Astrocyte of the cerebellum (primary cell): ENCODE results near the gene C10orf105.

Experiments used
- DNase-seq: peaks from one replicate; pipeline ENCODE4 v3.0.0-alpha.2; 2011; ENCODE audit warnings: low read depth
- H3K4me3 ChIP-seq: 2 replicates; pipeline ENCODE4 v1.5.1; 2011; ENCODE audit warnings: mild to moderate bottlenecking, low read depth, low read length, moderate library complexity
- CTCF ChIP-seq: IDR thresholded peaks from 2 replicates; pipeline ENCODE4 v1.5.1; 2012; ENCODE audit warnings: low read length, low read depth, moderate library complexity, mild to moderate bottlenecking; ENCODE audit errors: missing control alignments
- in situ Hi-C: cut with HindIII; loops from 2 replicates; pipeline ENCODE4 v1.10.0; 2017; ENCODE audit warnings: low sequenced_read_pairs

Gene C10orf105

DNA sequence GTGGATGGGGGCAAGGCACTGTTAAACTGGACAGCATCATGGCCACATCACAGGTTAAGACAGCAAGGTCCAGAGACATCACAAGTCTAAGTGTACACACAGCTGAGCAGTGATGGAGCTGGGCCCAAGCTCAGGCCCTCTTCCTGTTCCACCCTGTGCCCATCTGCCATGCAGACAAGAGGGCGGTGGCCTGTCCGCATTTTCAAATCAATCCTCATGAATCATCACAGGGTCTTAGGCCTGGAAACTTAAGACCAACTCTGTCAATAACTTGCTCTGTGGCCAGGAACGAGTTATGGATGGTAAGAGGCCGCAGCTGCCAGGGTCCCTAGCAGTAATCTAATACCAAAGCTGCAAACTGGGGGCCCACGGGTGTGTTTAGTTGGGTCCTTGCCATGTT is 3.2 kb downstream of the C10orf105 start:
- no peak for TF ChIP-seq CTCF
- no peak overlapping the region for H3K4me3 ChIP-seq
- in situ Hi-C loops: no loop called here
- no peak for DNase-seq

GRCh38 chr10:71715860-71716259 is 3.7 kb downstream of the C10orf105 start:
- in situ Hi-C loops: no loop called here
- TF ChIP-seq CTCF: no peak
- H3K4me3 ChIP-seq: no peak overlapping the region
- no peak for DNase-seq

GRCh38 chr10:71715026-71715425 is 4.6 kb downstream of the C10orf105 start:
- DNase-seq: no peak
- in situ Hi-C loops: no loop called here
- TF ChIP-seq CTCF: no peak
- no peak overlapping the region for H3K4me3 ChIP-seq

DNA sequence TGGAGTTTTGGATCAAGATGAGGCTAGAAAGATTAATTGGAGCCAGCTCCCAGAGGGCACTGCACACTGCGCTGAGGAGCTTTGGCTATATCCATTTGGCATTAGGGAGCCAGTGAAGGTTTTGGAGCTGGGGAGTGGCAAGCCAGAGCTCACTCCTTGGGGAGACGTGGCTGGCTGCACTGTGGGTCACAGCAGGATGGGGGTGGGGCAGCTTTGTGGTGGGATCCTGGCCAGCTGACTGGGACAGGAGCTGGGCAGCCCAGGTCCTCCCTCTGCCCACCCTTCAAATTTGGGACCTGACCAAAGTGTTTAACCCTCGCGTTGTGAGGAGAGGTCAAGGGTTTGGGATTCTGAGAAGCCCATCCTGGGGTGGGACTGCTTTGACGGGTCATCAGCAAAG is 5.0 kb downstream of the C10orf105 start:
- TF ChIP-seq CTCF: no peak
- DNase-seq: no peak
- H3K4me3 ChIP-seq: no peak overlapping the region
- in situ Hi-C loops: no loop called here

DNA sequence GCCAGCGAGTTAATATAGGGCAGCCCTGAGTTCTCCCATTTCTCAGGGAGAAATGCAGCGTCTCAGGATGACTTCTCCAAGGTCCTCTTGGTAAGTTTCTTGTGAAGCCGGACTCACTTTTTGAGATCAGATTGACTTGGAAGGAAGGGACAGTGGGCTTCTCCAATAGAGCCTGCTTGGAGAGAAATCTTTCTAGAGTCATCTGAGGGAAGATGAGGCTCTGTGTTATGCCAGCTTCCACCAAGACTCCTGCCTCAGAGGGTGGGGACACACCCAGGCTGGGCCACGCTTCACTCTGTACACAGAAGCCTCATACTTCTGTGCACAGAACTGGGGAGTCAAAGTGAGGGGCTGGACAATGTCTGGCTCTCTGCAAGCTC is 5.6 kb downstream of the C10orf105 start:
- TF ChIP-seq CTCF: no peak
- in situ Hi-C loops: no loop called here
- DNase-seq: no peak
- H3K4me3 ChIP-seq: no peak overlapping the region

DNA sequence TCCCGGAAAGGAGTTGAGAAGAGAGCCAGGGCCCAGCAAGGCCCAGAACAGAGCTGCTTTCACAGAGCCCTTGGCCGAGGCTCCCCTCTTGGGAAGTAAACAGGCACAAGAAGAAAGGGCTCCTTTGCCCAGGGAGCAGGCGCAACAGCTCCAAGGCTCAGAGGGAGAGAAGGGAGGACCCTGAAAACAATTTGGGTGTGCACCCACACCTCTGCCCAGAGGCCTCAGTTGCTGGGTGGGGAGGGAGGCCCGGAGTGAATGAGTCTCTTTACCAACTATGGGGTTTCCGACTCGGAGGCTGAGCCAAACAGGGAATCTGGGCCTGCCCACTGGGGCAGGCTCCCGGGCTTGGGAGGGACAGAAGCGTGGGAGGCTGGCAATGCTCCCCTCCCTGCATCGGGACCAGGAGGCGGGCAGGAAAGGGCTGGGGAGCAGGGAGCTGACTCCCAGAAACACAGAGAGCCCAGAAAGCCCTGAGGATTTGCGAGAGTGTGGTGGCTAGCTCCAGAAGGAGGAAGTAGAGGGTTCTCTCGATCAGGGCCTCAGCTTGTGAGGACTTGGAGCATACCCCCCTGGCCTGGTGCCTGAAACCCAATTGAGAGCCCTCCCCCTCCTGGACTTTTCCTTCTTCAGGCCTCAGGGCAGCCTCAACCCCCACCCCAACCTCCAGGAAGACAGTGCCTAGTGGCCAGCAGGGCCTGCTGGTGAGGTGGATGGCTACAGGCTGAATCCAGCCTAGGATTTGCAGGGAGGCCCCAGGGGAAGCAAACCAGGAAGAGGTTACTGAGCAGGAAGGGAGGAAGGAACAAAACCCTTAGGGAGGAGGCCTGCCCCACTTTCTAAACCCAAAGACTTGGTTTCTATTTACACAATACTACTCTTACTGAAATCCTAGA is 6.2 kb downstream of the C10orf105 start:
- no peak for TF ChIP-seq CTCF
- no peak for DNase-seq
- no peak overlapping the region for H3K4me3 ChIP-seq
- in situ Hi-C loops: no loop called here
